LNCaP clone FGC (cell line): ENCODE measurements around the gene PPARG.
"Not testable (repeated sequence)": the region's sequence is repeated elsewhere in the genome, so short reads cannot be mapped to it uniquely, and the experiment has no call there.

Source experiments
- DNase-seq: peaks from one replicate; pipeline ENCODE4 v3.0.0-alpha.2; 2011; ENCODE audit warnings: low read depth
- H3K4me3 ChIP-seq: 2 replicates; pipeline ENCODE4 v1.5.1; 2011; ENCODE audit warnings: mild to moderate bottlenecking, low read depth, low read length, control low read depth
- TF ChIP-seq, protein P1 (sequence below): IDR thresholded peaks from 2 replicates; pipeline ENCODE4 v1.5.1; 2012; ENCODE audit warnings: mild to moderate bottlenecking; ENCODE audit not compliant: control insufficient read depth, insufficient read depth; ENCODE audit errors: extremely low read depth

Gene PPARG

DNA sequence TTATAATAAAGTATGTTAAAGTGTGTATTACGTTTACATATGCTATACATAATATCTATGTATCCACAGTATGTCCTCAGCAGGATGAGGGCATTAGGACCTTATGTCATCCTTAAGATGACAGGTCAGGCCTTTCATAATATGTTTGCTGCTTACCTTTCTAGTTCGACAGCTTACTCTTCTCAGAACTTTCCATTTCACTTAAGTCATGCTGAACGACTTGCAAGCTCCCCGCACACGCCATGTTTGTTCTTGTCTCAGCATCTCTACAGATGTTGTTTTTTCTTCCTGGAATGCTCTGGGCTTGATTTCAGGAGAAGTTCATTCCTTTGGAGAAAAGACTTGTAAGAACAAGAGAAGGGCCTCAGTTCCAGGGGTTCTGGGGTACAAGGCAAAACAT lies 36.0 kb upstream of the PPARG start:
- TF ChIP-seq, protein P1, sequence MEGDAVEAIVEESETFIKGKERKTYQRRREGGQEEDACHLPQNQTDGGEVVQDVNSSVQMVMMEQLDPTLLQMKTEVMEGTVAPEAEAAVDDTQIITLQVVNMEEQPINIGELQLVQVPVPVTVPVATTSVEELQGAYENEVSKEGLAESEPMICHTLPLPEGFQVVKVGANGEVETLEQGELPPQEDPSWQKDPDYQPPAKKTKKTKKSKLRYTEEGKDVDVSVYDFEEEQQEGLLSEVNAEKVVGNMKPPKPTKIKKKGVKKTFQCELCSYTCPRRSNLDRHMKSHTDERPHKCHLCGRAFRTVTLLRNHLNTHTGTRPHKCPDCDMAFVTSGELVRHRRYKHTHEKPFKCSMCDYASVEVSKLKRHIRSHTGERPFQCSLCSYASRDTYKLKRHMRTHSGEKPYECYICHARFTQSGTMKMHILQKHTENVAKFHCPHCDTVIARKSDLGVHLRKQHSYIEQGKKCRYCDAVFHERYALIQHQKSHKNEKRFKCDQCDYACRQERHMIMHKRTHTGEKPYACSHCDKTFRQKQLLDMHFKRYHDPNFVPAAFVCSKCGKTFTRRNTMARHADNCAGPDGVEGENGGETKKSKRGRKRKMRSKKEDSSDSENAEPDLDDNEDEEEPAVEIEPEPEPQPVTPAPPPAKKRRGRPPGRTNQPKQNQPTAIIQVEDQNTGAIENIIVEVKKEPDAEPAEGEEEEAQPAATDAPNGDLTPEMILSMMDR: no peak
- DNase-seq: no peak
- no peak overlapping the region for H3K4me3 ChIP-seq

DNA sequence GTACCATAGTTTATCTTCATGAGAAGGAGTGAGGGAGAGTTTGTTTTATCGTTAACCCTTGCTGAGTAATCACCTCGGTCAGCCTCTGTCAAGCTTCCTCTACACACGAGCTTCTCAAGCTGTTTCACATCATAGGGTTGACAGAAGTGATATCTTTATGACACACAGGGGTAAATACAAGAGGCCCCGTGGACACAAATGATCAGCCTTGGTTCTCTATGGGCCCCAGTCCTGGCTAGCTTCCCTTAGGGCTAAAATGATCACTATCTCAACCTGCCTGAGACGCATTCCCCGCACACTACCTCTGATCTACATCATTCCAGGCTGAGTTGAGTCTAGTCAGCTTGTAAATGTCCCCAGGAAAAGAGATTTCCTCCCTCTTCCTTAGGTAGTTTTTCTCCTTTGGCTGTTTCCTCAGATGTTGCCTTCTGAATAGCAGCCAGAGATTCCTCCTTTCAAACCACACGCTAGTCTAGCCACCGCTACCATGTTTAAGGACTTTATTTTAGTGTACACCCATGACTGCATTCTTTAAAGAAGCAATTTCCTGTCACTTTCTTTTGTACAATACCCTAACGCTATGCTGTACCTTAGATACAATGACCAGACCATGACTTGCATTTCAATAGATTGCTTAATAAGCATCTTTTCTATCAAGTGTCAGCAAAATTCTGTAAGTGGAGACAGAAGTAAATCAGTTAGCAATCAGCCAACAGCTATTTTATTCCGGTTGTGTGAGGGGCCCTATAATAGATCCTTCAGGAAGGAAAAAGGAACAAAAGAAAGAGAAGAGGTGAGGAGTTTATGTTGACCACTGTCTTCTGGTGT lies 35.1 kb upstream of the PPARG start:
- no peak for DNase-seq
- TF ChIP-seq, protein P1: no peak
- H3K4me3 ChIP-seq: no peak overlapping the region

DNA sequence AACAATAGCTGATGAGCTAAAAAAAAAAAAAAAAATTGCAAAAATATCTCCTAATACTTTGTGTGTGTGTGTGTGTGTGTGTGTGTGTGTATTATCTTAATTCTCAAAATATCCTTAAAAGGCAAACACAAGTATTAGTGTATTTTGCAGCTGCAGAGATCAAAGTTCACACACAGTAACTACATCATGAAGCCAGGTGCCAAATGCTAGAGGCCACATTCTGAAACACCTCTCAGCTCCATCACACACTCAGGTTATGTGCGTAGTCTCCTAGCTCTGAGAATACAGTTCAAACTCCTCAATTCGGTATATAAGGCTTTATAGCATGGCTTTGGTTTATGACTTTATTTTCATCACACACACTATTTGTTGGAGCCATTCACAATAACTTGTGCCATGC lies 33.5 kb upstream of the PPARG start:
- no peak for DNase-seq
- H3K4me3 ChIP-seq: no peak overlapping the region
- TF ChIP-seq, protein P1: no peak

DNA sequence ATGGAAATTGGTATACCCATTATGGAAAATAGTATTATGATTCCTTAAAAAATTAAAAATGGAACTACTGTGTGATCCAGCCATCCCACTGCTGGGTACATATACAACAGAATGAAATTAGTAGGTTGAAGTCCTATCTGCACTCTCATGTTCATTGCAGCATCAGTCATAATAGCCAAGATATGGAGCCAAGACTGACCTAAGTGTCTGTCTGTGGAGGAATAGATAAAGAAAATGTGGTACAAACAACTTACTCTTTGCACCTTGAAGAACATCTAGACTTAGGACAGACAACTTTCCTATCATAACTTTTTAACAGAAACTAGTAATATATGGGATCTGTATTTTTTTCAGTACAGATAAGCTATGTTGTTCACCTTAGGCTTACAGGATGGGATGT lies 30.0 kb upstream of the PPARG start:
- no peak overlapping the region for H3K4me3 ChIP-seq
- DNase-seq: no peak
- TF ChIP-seq, protein P1: no peak

DNA sequence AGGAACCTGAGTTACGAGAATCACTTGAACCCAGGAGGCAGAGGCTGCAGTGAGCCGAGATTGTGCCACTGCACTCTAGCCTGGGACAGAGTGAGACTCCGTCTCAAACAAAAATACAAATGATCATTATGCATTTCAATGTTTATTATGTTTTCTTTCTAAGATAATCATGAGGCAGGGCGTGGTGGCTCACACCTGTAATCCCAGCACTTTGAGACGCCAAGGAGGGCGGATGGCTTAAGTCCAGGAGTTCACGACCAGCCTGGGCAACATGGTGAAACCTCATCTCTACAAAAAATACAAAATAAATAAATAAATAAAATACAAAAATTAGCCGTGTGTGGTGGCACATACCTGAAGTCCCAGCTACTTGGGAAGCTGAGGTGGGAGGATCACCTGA lies 26.7 kb upstream of the PPARG start:
- H3K4me3 ChIP-seq, DNase-seq: not testable (repeated sequence)

DNA sequence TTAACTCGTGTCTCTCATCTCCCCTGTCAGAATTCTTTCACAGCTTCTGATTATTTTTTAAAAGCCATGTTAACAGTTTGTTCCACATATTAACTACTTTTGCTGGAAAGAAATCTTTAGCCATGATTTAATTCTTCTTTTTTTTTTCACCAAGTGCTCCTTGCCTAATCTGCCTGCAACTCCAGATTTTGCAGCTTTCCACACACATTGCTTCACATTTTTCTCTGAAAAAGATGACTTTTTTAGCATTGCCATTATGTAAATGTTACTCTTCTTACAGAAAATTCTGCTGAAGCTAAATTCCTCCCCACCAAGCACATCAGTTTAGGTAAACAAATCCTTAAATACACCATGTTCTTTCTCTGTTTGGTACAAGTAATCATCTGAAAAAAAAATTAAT lies 23.4 kb upstream of the PPARG start:
- no peak overlapping the region for H3K4me3 ChIP-seq
- TF ChIP-seq, protein P1: no peak
- DNase-seq: no peak

DNA sequence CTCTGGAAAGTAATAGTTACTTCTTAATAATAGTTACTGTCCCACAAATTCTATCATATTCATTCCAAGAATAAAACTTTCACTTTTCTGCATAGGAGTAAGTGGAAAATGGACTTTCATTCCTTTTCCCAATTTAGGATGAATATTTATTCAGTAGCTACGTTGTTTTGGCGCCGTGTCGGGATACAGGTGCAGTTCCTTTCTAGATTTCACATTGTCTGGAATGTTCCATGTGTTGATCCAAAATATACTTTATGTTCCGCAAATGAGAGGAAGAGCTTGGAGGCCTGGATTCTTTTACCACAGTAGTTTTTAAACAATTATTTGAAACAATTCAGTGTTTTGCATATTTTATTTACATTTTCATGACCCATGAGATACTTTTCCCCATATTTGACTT lies 22.8 kb upstream of the PPARG start:
- TF ChIP-seq, protein P1: no peak
- no peak overlapping the region for H3K4me3 ChIP-seq
- no peak for DNase-seq
